ENCODE results near the gene PSTPIP1.
A peak's percentile ranks its signal among the peaks of the same experiment; 100 is the strongest.

The PSTPIP1 gene

DNA sequence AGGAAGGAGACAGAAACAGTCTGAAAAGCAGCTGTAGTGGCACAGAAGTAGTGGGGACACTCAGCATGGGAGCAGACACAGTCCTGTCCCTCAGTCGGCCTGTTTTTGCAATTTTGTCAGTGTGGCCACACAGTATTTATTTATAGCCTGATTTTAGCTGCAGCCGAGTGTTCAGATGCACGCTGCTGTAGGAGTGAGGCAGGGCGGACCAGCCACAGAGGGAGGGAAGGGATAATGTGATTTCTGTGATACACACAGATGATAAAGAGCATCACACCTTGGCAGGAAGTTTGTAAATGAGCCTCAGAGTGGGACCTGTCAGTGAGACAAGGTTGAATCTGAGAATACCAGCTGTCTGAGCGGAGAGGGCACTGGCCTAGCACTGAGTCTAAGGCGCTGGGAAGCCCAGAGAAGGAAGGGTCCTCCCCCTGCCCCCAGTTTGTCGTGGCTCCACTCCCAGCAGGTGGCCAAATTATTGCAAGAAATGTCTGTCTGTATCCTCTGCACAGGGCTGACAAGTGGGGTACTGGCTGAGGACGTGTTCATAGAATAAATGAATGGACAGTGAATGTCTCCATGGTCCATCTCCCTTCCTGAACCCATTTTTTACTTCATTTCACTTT lies 3.8 kb downstream of the PSTPIP1 start:
- DNase-seq (ENCODE audit: low read depth, low spot score), result no peak

DNA sequence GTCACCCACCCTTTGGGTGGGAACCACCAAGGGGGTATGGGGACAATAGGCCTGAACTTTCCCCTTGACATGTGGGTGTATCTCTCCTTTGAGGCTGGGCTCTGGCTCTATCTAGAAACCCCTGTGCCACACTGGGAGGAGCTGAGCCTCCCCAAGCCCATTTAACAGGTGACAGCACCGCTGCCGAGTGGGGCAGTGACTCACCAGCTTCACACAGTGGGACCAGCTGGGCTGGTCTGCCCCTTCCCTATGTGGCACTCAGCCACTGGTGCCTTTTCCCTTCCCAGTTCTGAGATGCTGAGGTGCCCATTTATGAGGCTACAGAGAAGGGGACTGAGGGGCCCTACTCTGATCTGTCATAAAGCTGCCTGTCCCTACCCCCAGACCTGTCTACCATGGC lies 5.1 kb downstream of the PSTPIP1 start:
- no peak for DNase-seq (ENCODE audit: low read depth, low spot score)

DNA sequence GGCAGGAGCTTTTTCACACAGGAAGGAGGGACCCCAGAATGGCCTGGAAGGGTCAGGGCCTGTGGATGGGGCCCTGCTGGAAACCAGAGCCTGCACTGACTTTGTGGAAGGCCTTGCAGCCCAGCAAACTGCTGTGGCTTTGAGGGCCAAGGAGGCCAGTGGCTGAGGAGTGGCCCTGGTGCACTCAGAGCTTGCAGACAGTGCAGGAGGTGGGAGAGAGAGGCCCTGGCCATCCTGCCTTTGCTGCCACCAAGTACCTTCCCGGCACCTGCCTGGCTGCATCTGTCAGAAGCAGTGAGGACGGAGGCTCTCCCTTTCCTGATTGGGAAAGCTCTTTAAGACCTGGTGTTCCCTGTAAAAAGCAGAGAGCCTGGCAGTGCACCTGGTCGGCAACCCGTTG lies 6.4 kb downstream of the PSTPIP1 start:
- DNase-seq (ENCODE audit: low read depth, low spot score), result no peak

DNA sequence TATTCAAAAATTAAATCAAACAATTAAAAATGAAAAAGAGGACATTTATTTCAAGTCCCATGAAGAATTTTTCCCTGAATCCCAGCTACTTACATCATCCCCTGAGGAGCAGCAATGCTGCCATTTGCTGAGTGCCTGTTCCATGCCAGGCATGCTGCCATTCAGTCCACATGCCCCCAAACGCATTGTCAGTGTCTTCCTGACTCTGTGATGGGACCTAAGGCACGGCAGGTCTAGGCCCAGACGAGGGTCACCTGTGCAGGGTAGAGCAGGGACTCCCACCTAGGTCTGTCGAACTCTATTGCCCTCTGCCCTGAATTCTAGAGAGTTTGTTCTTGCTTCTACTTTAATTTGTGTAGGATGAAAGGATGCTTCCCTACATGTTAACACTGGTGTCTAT lies 7.0 kb downstream of the PSTPIP1 start:
- DNase-seq (ENCODE audit: low read depth, low spot score), result no peak

DNA sequence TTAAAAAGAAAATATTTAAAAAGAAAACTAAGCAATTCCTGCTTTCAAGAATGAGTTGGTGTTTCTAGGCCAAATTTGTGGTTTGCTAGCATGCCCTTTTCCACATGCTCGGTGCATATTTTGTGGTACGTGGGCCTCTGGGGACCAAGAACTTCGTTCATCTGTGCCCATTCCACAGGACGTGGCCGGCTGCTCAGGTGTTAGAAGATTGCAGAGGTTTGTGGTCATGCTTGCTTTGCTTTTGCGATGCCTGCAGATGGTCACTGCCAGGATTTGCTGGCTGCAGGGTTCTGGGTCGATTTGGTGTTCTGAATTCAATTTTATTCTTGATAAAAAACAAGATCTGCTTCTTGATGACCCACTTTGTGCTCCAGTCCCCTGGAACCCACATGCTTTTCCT lies 7.5 kb downstream of the PSTPIP1 start:
- no peak for DNase-seq (ENCODE audit: low read depth, low spot score)

GRCh38 chr15:77002954-77003912 lies 8.3 kb downstream of the PSTPIP1 start:
- no peak for DNase-seq (ENCODE audit: low read depth, low spot score)

GRCh38 chr15:77004189-77004588 lies 9.3 kb downstream of the PSTPIP1 start:
- DNase-seq (ENCODE audit: low read depth, low spot score), result no peak

- no peak for DNase-seq (ENCODE audit: low read depth, low spot score)
Observed at GRCh38 chr15:77009176-77009575, 14.2 kb downstream of the PSTPIP1 start.

- no peak for DNase-seq (ENCODE audit: low read depth, low spot score)
Observed at GRCh38 chr15:77009646-77010311, 14.9 kb downstream of the PSTPIP1 start.

GRCh38 chr15:77010312-77010686 lies 15.4 kb downstream of the PSTPIP1 start:
- no peak for DNase-seq (ENCODE audit: low read depth, low spot score)

GRCh38 chr15:77010857-77011256 lies 15.9 kb downstream of the PSTPIP1 start:
- DNase-seq (ENCODE audit: low read depth, low spot score), result no peak

- DNase-seq (ENCODE audit: low read depth, low spot score), result no peak
Observed at GRCh38 chr15:77012117-77012712, 17.3 kb downstream of the PSTPIP1 start.

DNA sequence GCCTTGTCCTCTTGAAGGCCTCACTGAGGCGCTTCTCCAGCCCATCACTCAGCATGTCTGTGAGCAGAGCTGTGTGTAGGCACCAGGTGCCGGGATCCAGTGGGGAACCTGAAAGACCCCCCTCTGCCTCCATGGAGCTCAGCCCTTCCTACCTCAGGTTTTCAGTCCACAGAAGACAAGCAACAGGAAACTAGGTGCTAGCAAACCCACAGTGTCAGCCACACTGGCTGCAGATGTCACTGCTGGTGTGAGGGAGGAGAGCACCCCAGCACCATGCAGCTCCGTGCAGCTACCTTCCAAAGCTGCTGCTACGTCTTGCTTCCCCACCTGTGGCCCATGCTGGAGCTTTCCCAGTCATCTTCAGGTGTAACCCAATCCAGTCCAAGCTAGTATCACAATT lies 17.9 kb downstream of the PSTPIP1 start:
- DNase-seq (ENCODE audit: low read depth, low spot score), result no peak

DNA sequence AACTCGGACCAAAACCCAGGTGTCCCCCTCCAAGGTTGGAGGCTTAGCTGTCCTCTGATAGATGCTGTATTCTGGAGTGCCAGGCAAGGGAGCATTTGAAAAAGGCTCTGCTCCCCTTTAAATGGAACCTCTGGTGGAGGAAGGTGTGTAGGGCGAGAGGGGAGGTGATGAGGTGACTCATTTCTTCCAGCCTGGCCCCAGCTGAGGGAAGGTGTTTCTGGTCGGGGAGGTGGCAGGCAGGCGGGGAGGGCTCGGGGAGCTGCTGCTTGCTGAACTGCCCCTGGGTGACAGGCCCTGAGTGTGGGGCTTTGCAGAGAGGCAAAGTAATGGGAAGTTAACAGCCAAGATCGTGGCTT lies 18.8 kb downstream of the PSTPIP1 start:
- peak; percentile 64 for DNase-seq (ENCODE audit: low read depth, low spot score)

DNA sequence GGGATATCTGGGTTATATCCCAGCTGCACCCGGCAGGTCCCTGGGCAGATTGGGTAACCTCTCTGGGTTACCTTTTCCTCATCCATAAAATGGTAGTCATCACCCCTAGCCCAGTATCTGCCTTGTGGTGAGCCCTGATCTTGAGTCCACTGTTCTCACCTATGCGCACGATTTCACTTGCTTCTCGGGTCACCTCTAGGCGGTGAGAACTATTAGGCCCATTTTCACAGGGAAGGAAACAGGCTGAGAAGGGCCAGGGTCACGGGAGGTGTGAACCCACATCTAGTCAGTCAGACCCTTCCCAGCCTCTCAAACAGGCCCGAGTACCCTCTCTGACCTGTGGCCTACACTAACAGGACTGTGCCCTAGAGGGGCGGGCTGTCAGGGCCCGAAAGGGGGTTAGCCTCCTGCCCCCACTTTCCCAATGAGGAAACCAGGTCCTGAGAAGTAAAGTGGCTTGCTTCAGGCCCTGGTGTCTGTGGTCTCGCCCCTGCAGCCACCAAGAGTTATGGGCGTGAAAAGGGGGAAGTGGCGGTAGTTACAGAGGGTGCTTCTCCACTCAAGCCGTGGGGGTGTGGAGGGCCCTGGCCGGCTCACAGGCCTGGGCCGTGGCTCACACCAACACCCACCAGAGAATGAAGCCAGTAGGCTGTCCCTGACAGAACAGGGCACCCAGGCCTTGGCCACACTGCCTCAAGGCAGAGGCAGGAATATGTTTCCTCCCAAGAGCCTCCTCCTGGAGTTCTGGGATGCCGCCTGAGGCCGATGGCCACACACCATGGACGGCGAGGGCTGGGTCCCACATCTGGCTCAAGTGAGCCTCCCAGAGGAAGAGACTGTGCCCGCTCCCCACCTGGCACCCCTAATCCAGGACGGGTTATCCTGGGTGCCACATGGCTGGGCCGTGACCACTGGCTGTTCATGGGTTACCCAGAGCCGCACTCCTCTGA lies 19.5 kb downstream of the PSTPIP1 start:
- DNase-seq (ENCODE audit: low read depth, low spot score), result no peak

- DNase-seq (ENCODE audit: low read depth, low spot score), result no peak
Observed at GRCh38 chr15:77015646-77016320, 20.9 kb downstream of the PSTPIP1 start.

DNA sequence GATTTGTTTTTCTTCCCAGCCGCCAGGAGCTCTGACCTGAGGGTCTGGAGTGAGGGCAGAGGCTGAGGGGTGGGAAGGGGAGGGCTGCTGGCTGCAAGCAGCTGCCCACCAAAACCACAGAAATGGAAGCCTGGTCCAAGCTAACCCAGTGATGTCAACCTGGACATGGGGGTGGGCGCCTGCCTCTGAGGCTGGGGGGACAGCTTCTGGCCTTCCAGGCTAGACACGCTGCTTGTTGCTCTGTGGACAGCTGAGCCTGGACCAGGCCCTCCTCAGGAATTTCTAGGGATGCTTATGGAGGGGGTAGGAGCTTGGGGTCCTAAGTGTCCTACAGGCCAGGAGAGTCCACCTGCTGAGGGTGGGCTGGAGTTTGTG lies 21.4 kb downstream of the PSTPIP1 start:
- no peak for DNase-seq (ENCODE audit: low read depth, low spot score)

DNA sequence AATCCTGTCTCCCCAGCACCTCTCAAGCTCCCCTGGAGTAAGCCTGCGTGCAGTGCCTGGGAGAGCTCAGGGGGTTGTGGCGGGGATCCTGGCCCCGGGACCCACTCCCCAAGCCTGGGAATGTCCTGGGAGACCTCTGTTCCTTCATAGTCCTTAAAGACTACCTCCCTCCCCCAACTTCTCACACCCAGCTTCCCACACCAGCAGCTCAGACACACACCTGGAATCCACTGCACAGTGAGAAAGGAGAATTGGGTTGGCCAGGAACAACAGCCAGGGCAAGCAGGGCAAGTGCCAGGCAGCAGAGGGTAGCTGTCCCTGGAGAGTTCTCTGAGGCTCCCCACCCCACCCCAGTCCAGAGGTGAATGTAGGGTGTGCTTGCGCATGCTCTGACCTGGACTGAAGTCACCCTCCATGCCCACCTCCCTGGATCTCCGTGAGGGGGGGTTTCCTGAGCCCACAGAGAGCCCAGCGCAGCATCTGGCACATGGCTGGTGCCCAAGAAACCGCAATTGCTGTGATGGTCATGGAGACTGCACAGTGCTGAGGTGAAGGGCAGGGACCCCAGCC lies 22.2 kb downstream of the PSTPIP1 start:
- no peak for DNase-seq (ENCODE audit: low read depth, low spot score)

DNA sequence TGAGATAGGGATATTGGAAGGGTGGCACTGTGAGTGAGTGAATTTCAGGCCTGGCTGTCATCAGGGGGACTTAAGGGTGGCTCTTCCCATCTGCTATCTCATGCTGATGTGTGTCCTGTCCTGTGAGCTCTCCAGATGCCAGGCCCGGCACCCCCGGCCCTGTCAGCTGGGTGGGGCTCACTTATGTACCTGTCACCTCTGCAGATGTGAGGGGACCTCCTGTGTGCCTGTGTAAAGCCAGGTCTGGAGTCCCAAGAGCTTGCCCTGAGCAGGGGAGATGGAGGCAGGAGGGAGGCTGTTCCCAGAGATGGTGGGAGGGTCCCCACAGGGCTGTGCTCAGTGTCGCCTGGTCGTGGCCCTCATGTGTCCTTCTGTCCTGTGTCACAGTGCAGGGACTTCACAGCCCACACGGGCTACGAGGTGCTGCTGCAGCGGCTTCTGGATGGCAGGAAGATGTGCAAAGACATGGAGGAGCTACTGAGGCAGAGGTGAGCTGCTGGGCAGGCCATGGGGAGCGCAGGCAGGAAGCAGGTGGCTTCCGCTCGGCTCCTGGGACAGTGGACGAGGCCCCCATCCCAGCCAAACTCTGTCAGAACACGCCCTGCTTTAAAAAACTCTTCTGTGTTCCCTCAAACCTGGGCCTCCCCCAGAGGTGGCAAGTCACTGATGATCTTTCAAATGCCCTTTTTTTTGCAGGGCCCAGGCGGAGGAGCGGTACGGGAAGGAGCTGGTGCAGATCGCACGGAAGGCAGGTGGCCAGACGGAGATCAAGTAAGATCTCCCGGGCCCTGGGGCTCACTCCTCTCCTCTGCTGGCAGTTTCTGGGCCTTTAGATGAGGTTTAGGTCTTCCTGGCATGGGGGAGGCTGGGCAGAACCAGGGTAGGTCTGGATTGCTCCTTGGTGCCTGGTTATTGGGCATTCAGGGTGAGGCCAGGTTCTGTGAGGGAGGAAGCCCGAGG lies 23.1 kb downstream of the PSTPIP1 start:
- DNase-seq (ENCODE audit: low read depth, low spot score), result no peak
